Measurements from ENCODE around the gene ENPP3. TPM values are rescaled to one million over a fixed set of nuclear protein-coding genes. Genes with fewer than 3 reads are reported as not detected.

ENPP3 gene
- total RNA-seq, 1 experiment from 2014 or later = 0.45 TPM

GRCh38 chr6:131739136-131739535, 102.0 kb downstream of the ENPP3 start:
- BruUV-seq (replicated peaks) = no TSS peak
- ChIA-PET CTCF (no interaction called here), POLR2A (ENCODE audit: low non-redundant PET) (no interaction called here)
- Histone ChIP-seq H3K27me3 (replicated peaks; ENCODE audit: insufficient read depth, low read depth, low read length, poor library complexity) (no peaks in the 10 kb centered on the region), H3K9me3 (ENCODE audit: low read depth, low read length, poor library complexity, severe bottlenecking) (no peaks in the 10 kb centered on the region), H3K4me1 (ENCODE audit: insufficient read depth, low read length, poor library complexity, severe bottlenecking) (no peaks in the 10 kb centered on the region), H3K4me3 (ENCODE audit: low read depth, low read length, poor library complexity, severe bottlenecking) (no peak overlapping the region), H3K27ac (ENCODE audit: low read depth, low read length, poor library complexity, severe bottlenecking) (no peak overlapping the region), H3K36me3 (ENCODE audit: insufficient read depth, low read length, poor library complexity, severe bottlenecking) (no peaks in the 10 kb centered on the region)
- no peak for TF ChIP-seq CTCF (conservative IDR thresholded peaks at IDR 0.05; ENCODE audit: low read depth, low read length)
- TF ChIP-seq EZH2 (IDR thresholded peaks at IDR 0.05; ENCODE audit: borderline replicate concordance, low read depth, low read length, poor library complexity, severe bottlenecking) = no peak
- intact Hi-C loops (cut with micrococcal nuclease; ENCODE audit: unreplicated experiment) = no loop called here
- no peak for DNase-seq (ENCODE audit: low spot score)

DNA sequence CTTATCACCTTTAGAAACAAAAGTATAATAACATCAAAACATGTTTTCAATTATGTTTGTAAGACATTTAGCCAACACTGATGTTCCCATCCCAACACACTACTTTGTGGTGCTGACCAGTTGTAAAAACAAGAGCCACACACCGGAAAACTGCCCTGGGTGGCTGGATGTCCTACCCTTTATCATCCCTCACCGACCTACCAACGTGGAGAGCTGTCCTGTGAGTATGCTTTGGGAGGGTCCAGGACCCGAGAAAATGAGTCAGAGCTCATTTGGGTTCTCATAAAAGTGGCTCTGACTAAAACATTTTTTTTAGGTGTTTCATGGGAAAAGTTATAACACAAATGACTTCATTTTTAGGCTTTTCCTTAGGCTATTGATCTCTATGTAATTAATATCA, 103.1 kb downstream of the ENPP3 start:
- H3K36me3 ChIP-seq (ENCODE audit: insufficient read depth, low read length, poor library complexity, severe bottlenecking) = no peaks in the 10 kb centered on the region
- no peak overlapping the region for H3K27ac ChIP-seq (ENCODE audit: low read depth, low read length, poor library complexity, severe bottlenecking)
- H3K27me3 ChIP-seq (replicated peaks; ENCODE audit: insufficient read depth, low read depth, low read length, poor library complexity) = no peaks in the 10 kb centered on the region
- no peak for DNase-seq (ENCODE audit: low spot score)
- intact Hi-C loops (cut with micrococcal nuclease; ENCODE audit: unreplicated experiment) = no loop called here
- H3K9me3 ChIP-seq (ENCODE audit: low read depth, low read length, poor library complexity, severe bottlenecking) = no peaks in the 10 kb centered on the region
- ChIA-PET POLR2A (ENCODE audit: low non-redundant PET) (no interaction called here), CTCF (no interaction called here)
- H3K4me3 ChIP-seq (ENCODE audit: low read depth, low read length, poor library complexity, severe bottlenecking) = no peak overlapping the region
- no peaks in the 10 kb centered on the region for H3K4me1 ChIP-seq (ENCODE audit: insufficient read depth, low read length, poor library complexity, severe bottlenecking)
- BruUV-seq (replicated peaks) = no TSS peak
- TF ChIP-seq CTCF (conservative IDR thresholded peaks at IDR 0.05; ENCODE audit: low read depth, low read length) (no peak), EZH2 (IDR thresholded peaks at IDR 0.05; ENCODE audit: borderline replicate concordance, low read depth, low read length, poor library complexity, severe bottlenecking) (no peak)

DNA sequence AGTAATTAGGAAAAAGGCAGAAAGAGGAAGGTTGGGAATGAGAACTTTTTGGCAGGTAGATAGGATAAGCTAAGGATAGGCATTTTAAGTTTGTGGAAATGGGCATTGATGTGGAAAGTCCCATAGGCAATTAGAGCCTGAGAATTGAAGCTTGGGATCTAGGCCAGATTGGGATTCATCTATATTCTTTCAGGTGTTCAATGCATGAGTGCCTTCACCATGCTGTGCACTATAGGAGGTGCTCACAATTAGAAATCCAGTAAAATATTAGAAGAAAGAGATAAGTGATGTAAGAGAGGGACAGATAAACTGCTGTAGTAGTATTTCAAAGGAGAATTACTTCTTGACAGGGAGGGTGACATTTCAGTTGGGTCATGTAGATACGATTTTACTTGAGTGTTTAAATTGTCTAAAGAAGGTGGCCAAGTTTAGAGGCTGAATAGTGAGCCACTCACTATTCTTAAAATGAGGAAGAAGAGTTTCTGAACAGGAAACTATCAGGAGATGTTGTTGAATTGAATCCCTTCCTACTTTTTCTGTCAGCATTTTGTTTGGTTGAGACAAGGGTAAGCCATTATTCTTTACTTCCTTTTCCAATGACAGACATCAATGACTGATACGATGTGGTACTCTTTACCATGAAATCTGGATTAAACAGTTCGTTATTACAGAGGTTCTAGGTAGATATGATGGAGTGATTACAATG, 104.7 kb downstream of the ENPP3 start:
- TF ChIP-seq EZH2 (IDR thresholded peaks at IDR 0.05; ENCODE audit: borderline replicate concordance, low read depth, low read length, poor library complexity, severe bottlenecking) (no peak), CTCF (conservative IDR thresholded peaks at IDR 0.05; ENCODE audit: low read depth, low read length) (no peak)
- intact Hi-C loops (cut with micrococcal nuclease; ENCODE audit: unreplicated experiment) = no loop called here
- no TSS peak for BruUV-seq (replicated peaks)
- H3K36me3 ChIP-seq (ENCODE audit: insufficient read depth, low read length, poor library complexity, severe bottlenecking) = no peaks in the 10 kb centered on the region
- no peaks in the 10 kb centered on the region for H3K27me3 ChIP-seq (replicated peaks; ENCODE audit: insufficient read depth, low read depth, low read length, poor library complexity)
- H3K27ac ChIP-seq (ENCODE audit: low read depth, low read length, poor library complexity, severe bottlenecking) = no peak overlapping the region
- H3K4me3 ChIP-seq (ENCODE audit: low read depth, low read length, poor library complexity, severe bottlenecking) = no peak overlapping the region
- H3K9me3 ChIP-seq (ENCODE audit: low read depth, low read length, poor library complexity, severe bottlenecking) = no peaks in the 10 kb centered on the region
- no peak for DNase-seq (ENCODE audit: low spot score)
- ChIA-PET POLR2A (ENCODE audit: low non-redundant PET) (no interaction called here), CTCF (no interaction called here)
- no peaks in the 10 kb centered on the region for H3K4me1 ChIP-seq (ENCODE audit: insufficient read depth, low read length, poor library complexity, severe bottlenecking)

All from A673 (cell line).